Measurements from ENCODE around the gene KIF5C. TPM values are rescaled to one million over a fixed set of nuclear protein-coding genes. Genes with fewer than 3 reads are reported as not detected.

Gene KIF5C
- total RNA-seq, 1 donor from 2014 or later = 26.8 TPM

GRCh38 chr2:148981324-148981723 is 106.3 kb downstream of the KIF5C start:
- Mint-ChIP-seq H3K27me3 (no peaks in the 10 kb centered on the region), H3K4me1 (ENCODE audit: low read depth) (no peaks in the 10 kb centered on the region), H3K4me3 (ENCODE audit: low read depth) (no peak overlapping the region), H3K9me3 (ENCODE audit: low read depth) (no peaks in the 10 kb centered on the region), H3K27ac (no peak overlapping the region), H3K36me3 (ENCODE audit: insufficient read depth) (peaks cover 19% of the 10 kb centered on the region)
- TF ChIP-seq, protein P1, sequence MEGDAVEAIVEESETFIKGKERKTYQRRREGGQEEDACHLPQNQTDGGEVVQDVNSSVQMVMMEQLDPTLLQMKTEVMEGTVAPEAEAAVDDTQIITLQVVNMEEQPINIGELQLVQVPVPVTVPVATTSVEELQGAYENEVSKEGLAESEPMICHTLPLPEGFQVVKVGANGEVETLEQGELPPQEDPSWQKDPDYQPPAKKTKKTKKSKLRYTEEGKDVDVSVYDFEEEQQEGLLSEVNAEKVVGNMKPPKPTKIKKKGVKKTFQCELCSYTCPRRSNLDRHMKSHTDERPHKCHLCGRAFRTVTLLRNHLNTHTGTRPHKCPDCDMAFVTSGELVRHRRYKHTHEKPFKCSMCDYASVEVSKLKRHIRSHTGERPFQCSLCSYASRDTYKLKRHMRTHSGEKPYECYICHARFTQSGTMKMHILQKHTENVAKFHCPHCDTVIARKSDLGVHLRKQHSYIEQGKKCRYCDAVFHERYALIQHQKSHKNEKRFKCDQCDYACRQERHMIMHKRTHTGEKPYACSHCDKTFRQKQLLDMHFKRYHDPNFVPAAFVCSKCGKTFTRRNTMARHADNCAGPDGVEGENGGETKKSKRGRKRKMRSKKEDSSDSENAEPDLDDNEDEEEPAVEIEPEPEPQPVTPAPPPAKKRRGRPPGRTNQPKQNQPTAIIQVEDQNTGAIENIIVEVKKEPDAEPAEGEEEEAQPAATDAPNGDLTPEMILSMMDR (IDR thresholded peaks at IDR 0.05; ENCODE audit: unreplicated experiment) = no peak
- no peak for DNase-seq (ENCODE audit: low spot score, unreplicated experiment)

- Mint-ChIP-seq H3K27me3 (no peaks in the 10 kb centered on the region), H3K4me3 (ENCODE audit: low read depth) (no peak overlapping the region), H3K9me3 (ENCODE audit: low read depth) (no peaks in the 10 kb centered on the region), H3K27ac (no peak overlapping the region), H3K4me1 (ENCODE audit: low read depth) (no peaks in the 10 kb centered on the region), H3K36me3 (ENCODE audit: insufficient read depth) (peaks cover 19% of the 10 kb centered on the region)
- no peak for DNase-seq (ENCODE audit: low spot score, unreplicated experiment)
- TF ChIP-seq, protein P1 (IDR thresholded peaks at IDR 0.05; ENCODE audit: unreplicated experiment) = no peak
Observed at GRCh38 chr2:148981781-148982180, 106.8 kb downstream of the KIF5C start.

GRCh38 chr2:148982282-148982681 is 107.3 kb downstream of the KIF5C start:
- Mint-ChIP-seq H3K4me3 (ENCODE audit: low read depth) (no peak overlapping the region), H3K9me3 (ENCODE audit: low read depth) (no peaks in the 10 kb centered on the region), H3K27me3 (no peaks in the 10 kb centered on the region), H3K36me3 (ENCODE audit: insufficient read depth) (peaks cover 19% of the 10 kb centered on the region), H3K4me1 (ENCODE audit: low read depth) (no peaks in the 10 kb centered on the region), H3K27ac (no peak overlapping the region)
- no peak for DNase-seq (ENCODE audit: low spot score, unreplicated experiment)
- TF ChIP-seq, protein P1 (IDR thresholded peaks at IDR 0.05; ENCODE audit: unreplicated experiment) = no peak

DNA sequence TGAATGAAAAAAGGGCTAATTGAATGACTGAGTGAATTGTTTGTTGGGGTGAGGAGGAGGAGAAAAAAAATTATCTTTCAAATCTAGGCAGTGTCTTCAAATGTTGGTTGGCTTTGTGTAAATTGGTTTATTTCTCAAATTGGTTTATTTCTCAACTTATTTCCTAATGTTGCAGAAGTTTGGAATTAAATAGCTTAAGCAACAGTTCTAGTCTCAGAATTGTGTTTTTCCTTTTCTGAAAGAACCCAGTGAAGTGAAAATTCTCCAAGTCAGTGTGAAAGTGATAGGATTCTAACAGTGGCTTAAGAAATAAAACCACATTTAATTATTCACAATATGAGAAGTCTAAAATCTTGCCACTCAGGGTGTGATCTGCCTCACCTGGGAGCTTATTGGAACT is 108.9 kb downstream of the KIF5C start:
- H3K36me3 Mint-ChIP-seq (ENCODE audit: insufficient read depth) = peaks cover 20% of the 10 kb centered on the region
- TF ChIP-seq, protein P1 (IDR thresholded peaks at IDR 0.05; ENCODE audit: unreplicated experiment) = no peak
- H3K27ac Mint-ChIP-seq = no peak overlapping the region
- DNase-seq (ENCODE audit: low spot score, unreplicated experiment) = no peak
- no peaks in the 10 kb centered on the region for H3K9me3 Mint-ChIP-seq (ENCODE audit: low read depth)
- H3K27me3 Mint-ChIP-seq = no peaks in the 10 kb centered on the region
- H3K4me3 Mint-ChIP-seq (ENCODE audit: low read depth) = no peak overlapping the region
- H3K4me1 Mint-ChIP-seq (ENCODE audit: low read depth) = no peaks in the 10 kb centered on the region

GRCh38 chr2:148984449-148984848 is 109.4 kb downstream of the KIF5C start:
- no peak for DNase-seq (ENCODE audit: low spot score, unreplicated experiment)
- H3K36me3 Mint-ChIP-seq (ENCODE audit: insufficient read depth) = peaks cover 20% of the 10 kb centered on the region
- no peaks in the 10 kb centered on the region for H3K4me1 Mint-ChIP-seq (ENCODE audit: low read depth)
- TF ChIP-seq, protein P1 (IDR thresholded peaks at IDR 0.05; ENCODE audit: unreplicated experiment) = no peak
- no peak overlapping the region for H3K4me3 Mint-ChIP-seq (ENCODE audit: low read depth)
- H3K9me3 Mint-ChIP-seq (ENCODE audit: low read depth) = no peaks in the 10 kb centered on the region
- H3K27me3 Mint-ChIP-seq = no peaks in the 10 kb centered on the region
- H3K27ac Mint-ChIP-seq = no peak overlapping the region

All from progenitor cell of endocrine pancreas (in vitro differentiated cells).